Choroid plexus epithelial cell (primary cell): ENCODE measurements around the gene MCC.

ENCODE experiments used
- DNase-seq: peaks from one replicate; pipeline ENCODE4 v3.0.0-alpha.2; 2010; ENCODE audit warnings: low read depth
- H3K4me3 ChIP-seq: 2 replicates; pipeline ENCODE4 v1.5.1; 2011; ENCODE audit warnings: low read depth, mild to moderate bottlenecking, control low read depth, low read length, moderate library complexity
- TF ChIP-seq, protein P1 (sequence below): conservative IDR thresholded peaks from 2 replicates; pipeline ENCODE4 v1.5.1; 2011; ENCODE audit warnings: low read depth, mild to moderate bottlenecking, control low read depth, inconsistent platforms, low read length, moderate library complexity

Gene MCC

DNA sequence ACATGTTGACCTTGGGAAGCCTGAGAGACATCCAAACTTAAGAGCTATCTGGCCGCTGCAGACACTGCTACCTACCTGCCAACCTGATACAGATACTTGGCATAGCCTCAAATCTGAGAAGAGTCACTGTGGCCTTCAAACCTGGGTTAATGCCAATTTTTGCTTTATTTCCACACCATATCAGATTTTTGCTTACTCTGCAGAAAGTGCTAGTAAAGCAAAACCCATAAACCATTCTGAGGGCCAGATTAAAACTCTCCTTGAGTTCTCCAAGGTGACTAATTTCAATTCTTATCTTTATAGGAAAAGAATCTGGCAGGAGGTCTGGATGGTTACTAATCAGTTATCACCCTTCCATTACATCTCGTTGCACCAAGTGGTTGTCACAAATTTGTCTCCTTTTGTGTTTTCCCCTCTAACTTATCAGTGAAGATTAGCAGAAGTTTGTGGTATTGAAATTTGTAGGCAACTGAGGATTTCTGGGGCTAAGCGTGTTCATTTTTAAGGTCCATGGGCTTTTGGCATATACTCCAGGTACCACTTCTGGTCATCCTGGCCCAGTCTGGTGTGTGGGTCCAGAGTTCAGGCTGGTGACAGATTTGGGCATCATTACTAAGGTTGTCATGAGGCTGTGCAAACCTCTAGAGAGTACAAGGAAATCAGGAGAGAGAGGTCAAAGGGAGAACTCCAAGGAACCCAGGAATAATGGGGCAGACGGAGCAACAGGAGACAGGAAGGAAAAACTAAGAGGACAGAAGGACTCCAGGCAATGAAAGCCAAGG, 231.4 kb downstream of the MCC start:
- DNase-seq, result no peak
- H3K4me3 ChIP-seq, result no peak overlapping the region
- TF ChIP-seq, protein P1, sequence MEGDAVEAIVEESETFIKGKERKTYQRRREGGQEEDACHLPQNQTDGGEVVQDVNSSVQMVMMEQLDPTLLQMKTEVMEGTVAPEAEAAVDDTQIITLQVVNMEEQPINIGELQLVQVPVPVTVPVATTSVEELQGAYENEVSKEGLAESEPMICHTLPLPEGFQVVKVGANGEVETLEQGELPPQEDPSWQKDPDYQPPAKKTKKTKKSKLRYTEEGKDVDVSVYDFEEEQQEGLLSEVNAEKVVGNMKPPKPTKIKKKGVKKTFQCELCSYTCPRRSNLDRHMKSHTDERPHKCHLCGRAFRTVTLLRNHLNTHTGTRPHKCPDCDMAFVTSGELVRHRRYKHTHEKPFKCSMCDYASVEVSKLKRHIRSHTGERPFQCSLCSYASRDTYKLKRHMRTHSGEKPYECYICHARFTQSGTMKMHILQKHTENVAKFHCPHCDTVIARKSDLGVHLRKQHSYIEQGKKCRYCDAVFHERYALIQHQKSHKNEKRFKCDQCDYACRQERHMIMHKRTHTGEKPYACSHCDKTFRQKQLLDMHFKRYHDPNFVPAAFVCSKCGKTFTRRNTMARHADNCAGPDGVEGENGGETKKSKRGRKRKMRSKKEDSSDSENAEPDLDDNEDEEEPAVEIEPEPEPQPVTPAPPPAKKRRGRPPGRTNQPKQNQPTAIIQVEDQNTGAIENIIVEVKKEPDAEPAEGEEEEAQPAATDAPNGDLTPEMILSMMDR, result no peak

DNA sequence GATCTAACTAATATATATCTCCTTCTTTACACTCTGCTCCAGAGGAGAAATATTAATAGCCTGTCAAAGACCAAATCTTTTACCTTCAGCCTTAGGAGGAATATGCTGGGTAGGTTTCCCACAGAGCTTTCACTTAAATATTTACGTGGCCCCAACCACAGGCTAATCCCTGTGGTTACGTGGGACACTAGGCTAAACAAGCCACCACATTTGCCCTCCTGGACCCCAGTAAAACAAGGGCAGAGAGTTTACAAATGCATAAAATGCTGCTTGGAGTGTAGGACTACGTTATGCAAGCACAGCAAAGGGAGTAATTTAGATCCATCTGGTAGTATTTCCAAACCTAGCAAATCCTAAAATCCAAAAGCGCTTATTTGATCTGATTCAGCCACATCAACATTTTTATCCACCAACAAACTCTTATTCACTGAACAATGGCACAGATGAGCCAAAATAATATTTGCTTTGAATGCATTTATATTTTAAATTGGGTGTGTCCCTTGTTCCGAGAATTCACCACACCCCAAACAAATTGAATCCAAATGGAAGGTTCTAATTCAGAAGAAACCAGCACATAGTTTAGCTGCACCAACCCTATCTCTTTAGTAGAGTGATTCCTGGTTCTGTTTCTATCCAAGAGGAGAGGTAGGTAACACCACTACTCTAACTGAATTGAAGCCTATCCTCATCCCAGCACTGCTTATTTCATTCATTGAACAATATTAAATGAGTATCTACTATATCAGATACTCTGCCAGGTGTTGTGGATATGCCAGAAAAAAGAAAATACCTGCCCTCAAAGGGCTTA, 232.5 kb downstream of the MCC start:
- no peak overlapping the region for H3K4me3 ChIP-seq
- TF ChIP-seq, protein P1, result no peak
- DNase-seq, result peak; percentile 70

DNA sequence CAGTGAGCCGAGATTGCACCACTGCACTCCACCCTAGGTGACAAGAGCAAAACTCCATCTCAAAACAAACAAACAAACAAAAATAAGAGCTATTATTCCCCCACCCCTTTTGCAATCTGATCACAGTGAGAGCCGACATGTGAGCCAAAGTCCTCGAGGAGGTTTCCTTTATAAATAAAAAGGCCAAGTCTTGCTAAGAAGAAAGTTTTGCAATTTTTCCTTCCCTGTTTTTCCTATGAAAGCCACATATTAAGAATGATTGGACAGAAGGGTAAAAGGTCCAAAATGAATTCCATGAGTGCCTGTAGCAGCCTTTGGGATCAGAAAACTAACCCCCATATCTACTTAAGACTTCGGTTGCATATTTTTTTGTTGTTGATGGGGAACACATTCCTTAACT, 233.1 kb downstream of the MCC start:
- DNase-seq, result peak; percentile 48
- no peak overlapping the region for H3K4me3 ChIP-seq
- TF ChIP-seq, protein P1, result no peak

DNA sequence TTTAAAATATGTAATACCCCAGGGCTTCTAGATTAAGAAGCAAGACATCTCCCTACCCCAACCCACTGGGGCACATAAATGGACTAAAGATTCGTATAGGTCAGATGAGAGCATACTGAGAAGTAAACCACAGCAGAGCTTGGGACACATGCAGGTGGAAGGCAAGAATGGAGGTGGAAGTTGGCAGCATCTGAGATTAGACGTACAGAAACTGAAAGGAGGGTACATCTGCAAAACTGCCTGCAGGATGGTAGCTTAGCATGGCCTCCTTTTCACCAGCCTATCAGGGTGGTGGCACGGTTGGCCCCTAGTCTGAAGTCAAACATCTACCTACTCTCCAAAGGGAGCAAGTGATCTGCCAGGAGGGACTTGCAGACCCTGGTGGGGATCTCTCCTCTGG, 235.2 kb downstream of the MCC start:
- H3K4me3 ChIP-seq, result no peak overlapping the region
- no peak for DNase-seq
- TF ChIP-seq, protein P1, result no peak

DNA sequence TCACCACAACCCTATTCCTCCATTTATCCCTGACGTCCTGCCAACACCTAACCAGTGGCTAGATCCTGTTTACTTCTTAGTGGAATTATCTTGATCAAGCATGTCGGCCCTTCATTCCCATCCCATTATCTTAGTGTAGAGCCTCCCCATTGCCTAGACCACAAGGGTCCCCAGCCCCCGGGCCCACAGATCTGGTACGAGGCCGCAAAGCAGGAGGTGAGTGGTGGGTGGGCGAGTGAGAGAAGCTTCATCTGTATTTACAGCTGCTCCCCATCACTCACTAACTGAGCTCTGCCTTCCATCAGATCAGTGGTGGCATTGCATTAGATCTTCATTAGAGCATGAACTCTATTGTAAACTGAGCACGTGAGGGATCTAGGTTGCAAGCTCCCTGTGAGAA, 236.2 kb downstream of the MCC start:
- no peak overlapping the region for H3K4me3 ChIP-seq
- DNase-seq, result no peak
- TF ChIP-seq, protein P1, result no peak

DNA sequence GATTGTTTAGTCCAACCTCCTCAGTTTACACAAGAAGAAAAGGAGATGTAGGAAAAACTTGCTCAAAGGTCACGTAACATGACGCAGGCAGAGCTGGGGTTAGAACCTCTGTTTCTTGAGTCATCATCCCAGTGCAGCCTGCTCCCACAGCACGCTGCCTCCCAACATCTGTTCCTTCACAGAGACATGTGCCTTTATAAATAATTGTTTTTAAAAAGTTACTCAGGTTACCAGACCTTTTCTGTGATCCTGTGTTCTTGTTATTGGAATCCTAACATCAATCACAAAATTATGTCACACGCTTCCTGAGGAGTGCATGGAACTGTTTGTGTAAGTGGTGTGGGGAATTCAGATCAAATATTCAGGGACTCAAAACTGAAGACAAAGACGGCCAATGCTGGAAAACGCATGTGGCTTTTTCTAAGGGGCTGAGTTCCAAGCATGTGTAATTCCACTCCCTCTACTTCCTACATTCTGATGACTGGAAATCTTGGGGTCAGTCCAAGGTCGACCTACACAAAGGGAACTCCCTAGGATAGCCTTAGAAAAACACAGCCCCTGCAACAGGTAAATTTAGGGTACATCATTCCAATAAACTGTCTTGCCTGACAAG, 237.8 kb downstream of the MCC start:
- TF ChIP-seq, protein P1, result no peak
- H3K4me3 ChIP-seq, result no peak overlapping the region
- peak; percentile 100 for DNase-seq
